ENCODE data around the gene CFAP45. TPM values are rescaled to one million over a fixed set of nuclear protein-coding genes. Genes with fewer than 3 reads are reported as not detected.

CFAP45 gene
- polyA plus RNA-seq, 3 donors, result 3.7 to 4.7 (median 4.0) TPM

- peak; percentile 90 for DNase-seq
These were observed 25.1 kb upstream of the CFAP45 start, which contains the start of gene TAGLN2 for GRCh38 chr1:159924791-159925718. Gene TAGLN2 (minus strand): TSS chr1:159925507. CDS start chr1:159920509, 4,998 bp downstream.

GRCh38 chr1:159924025-159924790, 24.2 kb upstream of the CFAP45 start:
- DNase-seq, result peak; percentile 49

DNA sequence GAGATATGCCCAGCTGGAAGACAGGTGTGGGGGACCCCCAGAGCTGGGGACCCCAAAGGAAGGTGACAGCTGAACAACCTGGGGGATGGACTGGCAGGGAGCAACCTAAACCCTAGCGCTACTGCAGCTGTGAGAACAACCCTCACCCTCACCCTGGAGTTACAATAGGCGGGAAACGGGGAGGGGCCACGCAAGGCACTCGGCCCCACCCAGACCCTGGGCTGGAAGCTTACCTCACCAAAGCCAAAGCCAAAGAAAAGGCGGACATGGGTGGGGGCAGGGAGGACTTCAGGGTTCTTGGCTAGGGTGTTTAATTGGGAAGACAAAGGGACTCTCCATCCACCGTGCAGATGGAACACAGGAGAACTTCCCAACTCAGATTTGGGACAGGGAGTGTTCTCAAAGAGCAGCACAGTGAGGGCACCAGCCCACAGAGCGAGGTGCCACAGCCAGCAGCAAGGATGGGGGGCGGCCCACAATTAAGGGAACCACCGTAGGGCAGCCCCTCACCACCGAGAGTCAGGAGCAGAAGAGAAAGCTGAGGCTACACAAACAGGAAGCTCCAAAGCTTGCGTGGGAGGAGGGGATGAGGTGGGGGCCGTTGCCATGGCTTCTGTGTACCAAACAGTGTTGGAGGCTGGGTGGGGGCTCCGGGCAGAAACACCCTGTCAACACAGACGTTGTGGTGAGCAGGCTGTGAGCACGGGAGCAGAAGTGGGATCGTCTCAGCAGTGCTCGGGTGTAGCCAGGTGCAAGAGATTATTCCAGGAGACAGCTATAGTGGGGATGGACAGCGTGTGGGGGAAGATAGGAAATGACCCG, 23.4 kb upstream of the CFAP45 start:
- peak; percentile 90 for DNase-seq

DNA sequence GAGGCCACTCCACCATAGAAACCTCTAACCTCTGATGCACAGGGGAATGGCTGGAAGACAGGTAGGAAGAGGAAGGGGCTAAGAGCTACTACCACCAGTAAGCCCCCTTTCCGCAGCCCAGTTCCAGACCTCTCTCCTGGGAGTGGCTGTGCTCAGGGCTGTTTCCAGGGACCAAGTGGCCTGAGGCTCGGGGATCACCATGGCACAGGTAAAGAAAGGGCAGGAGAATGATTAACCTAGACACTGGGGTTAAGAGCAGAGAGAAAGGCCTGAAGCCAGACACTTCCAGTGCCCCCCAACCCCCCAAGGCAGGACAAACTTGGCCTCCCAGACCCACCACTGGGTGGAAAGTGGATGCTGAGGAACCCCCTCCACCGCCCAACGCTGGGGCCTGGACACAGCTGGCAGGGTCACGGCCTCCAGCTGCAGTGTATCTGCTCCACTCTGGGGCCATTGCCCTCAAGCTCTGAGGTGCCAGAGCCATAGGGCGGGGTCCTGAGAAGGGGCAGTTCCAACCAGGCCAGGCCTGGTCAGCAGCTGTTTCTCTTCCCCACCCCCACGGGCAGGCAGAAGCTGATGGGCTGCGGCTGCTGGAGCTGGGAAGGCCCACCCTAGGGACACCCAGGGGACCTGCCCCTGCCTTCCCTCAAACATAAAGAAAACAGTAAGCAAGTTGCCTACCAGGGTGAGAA, 22.7 kb upstream of the CFAP45 start:
- DNase-seq, result peak; percentile 67

DNA sequence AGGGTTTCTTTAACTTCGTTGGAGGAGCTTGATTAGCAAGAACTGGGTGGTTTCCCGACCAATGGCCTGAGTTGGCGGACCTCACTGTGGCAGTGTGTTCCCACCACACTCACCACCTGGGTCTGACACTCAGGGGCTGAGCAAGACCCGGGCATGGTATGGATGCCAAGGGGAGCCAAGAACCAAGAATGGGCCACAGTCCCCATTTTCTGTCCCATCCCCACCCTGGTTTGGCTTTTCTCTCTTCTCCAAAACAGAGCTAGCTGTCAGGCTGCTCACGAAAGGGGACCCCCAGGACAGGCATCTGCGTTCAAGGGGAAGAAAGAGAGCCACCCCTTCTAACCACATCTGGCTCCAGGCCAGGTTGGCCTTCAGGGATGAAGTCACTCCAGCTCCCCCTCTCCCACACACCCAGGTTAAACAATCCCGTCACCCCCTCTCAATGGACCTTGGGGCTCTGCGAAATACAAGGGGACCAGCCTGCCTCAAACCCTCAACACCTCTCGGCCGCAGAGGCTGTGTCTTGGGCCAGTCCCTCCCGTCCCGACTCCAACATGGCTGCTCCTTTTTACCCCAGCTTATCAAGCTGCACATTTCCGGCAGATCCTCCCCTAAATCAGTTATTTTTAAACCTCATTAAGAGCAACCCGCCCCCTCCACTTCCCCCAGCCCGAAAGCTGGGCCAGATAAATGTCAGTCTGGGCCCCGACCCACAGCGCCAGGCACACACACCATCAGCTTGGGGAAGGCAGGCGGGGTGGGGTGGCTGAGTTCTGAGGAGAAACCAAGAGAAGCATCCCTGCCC, 21.9 kb upstream of the CFAP45 start:
- DNase-seq, result no peak

DNA sequence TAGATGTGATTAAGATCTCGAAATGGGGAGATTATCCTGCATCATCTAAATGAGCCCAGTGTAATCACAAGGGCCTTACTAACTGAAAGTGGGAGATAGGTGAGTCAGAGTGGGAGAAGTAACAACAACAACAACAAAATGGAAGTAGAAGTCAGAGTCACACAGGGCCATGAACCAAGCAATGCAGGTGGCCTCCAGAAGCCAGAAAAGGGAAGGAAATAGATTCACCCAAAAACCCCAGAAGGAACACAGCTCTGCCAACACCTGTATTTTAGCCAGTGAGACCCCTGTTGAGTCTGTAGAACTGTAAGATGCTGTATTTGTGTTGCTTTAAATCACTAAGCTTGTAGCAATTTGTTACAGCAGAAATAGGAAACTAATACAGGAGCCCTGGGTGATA, 21.3 kb upstream of the CFAP45 start:
- no peak for DNase-seq

DNA sequence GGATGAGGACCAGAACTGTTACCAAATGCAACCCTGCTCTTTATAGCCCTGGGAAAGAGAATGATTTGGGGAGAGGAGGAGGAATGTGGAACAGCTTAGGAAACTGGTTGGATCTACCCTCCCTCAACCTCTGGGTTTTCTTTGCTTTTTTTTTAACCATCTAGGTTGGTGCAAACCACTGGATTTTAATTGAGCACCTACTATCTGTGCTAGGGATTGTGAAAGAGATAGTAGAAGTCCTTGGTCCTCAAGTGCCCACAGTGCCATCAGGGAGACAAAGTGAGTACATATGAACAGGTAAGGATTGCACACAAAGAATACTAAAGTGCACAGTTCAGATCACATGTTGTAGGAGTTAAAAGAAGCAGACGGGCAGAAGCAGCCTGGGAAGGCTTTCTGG, 20.7 kb upstream of the CFAP45 start:
- DNase-seq, result no peak

- no peak for DNase-seq
These were observed 20.2 kb upstream of the CFAP45 start for GRCh38 chr1:159920202-159920601.

GRCh38 chr1:159919236-159919865, 19.4 kb upstream of the CFAP45 start:
- DNase-seq, result no peak

DNA sequence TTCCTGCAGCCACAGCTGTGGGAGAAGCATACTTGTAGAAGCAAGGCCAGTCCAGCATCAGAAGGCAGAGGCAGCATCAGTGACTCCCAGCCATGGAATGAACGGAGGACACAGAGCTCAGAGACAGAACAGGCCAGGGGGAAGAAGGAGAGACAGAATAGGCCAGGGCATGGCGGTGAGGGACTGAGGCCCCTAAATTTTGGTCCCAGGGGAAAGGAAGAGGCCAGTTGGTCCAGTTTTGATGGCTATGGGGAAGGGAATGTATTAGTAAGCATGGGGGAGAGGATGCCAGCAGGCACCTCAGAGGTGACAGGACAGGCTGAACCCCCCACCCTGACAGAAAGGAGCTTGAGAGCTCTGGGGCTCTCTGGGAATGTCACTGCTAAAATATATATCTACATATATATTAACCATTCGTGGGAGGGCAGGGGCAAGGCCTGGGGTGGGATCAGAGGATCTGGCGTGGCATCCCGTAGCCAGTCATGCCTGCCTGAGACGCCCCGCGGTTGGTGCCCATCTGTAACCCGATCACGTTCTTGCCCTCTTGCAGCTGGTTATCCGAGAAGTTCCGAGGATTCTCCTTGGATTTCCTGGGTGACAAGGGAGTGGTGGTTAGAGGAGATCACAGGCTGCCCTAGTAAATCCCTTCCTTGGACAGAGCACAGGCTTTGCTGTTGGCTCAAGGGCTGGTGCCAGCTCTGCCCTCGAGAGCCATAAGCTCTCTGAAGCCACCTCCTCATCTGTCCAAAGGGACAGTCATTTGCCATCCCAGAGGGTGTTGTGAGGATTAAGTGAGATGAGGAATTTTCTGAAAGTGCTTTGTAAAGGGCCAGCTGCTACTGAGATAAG, 18.6 kb upstream of the CFAP45 start:
- no peak for DNase-seq

DNA sequence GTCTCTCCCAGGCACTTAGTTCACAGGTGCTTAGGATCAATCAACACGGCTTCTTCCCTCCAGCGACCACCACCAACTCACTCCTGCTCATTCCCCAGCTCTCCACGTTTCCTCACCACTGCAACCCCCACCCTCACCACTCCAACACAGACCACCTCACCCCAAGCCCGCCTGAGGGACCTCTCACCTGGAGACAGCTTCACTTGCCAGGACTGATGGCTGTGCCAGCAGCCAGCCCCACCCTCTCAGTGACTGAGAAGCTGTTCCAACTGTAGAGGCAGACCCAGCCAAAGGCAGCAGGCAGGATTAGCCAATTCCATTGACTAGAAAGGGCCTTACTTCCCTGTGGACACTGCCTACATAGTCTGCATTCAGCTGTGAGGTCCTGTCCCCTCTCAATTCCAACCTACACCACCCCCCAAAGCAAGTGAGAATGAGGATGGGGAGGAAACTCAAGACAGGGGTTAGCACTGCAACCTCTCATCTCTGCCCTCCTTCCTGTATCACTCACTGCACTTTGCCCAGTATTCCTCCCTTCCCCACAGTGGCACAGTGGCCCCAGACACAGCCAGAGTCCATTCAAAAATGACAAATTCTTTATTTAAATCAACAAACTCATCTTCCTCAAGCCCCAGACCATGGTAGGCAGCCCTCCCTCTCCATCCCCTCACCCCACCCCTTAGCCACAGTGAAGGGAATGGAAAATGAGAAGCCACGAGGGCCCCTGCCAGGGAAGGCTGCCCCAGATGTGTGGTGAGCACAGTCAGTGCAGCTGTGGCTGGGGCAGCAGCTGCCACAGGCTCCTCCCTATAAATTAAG, 17.8 kb upstream of the CFAP45 start:
- DNase-seq, result no peak

DNA sequence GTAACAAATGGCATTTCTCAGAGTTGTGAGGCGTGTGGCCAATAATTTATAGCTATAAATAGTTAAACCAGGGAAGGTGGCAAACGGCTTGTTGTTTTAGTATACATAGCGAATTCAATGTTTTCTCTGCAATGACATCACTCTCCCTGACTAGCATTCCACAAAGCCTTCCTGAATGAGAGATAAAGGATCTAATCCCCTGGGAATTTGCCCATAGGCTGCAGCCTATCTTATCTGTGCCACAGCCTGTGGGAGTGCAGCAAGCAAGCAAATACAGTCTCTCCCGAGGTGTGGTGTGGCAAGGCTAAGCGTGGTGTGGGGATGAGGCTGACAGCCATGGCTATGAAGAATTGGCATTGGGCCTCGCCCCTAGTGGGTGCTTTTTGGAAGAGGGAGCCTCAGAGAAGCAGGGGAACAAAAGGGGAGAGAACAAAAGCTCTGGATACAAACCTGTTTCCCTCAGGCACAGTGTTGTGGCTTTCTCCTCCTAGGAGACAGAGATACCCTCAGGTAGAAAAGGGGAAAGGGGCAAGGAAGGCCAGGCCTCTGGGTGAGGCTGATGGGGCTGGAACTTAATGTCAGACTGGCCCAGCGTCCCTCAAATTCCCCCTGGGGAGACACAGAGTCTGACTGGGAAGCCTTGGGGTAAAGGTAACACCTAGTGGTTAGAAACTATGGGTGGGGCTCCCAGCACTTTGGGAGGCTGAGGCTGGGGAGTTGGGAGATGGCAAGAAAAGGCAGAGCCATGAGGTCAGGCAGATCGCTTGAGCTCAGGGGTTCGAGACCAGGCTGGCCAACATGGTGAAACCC, 16.5 kb upstream of the CFAP45 start:
- DNase-seq, result peak; percentile 63

GRCh38 chr1:159915571-159916241, 15.7 kb upstream of the CFAP45 start:
- DNase-seq, result no peak

DNA sequence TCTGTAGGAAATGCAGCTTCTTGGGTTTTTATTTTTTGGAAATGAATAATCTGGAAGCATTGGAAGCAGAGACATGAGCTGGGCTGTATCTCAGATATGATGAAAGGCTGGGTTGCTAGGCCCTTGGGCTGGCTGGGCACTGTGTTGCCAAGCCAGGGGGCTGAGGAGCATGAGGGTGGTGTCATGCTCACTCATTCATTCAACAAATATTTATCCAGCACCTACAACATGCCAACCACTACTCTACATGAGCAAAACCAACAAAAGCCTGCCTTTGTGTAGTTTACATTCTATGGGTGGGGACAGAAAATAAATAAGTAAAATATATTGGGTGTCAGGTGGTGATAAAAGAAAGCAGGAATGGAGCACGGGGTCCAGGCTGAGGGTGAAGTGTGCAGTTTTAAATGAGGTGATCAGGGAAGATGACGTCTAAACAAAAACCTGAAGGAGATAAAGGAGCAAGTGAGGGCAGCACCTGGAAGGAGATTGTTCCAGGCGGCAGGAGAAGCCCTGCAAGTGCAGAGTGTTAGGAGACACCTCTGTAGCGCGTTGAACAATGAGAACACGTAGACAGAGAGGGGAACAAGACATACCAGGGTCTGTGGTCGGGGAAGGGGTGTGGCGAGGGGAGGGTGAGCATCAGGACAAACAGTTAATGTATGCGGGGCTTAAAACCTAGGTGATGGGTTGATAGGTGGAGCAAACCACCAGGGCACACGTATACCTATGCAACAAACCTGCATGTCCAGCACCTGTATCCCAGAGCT, 14.5 kb upstream of the CFAP45 start:
- DNase-seq, result no peak

- no peak for DNase-seq
These were observed 13.7 kb upstream of the CFAP45 start for GRCh38 chr1:159913451-159914192.

Data from renal pelvis (tissue), 4 donors.